CD4-positive, alpha-beta T cell treated with Interferon alpha-2 for 1 hour (primary cell): ENCODE results near the gene OR5B12.
"Not testable (repeated sequence)": the region's sequence is repeated elsewhere in the genome, so short reads cannot be mapped to it uniquely, and the experiment has no call there.

ENCODE experiments used
- DNase-seq, 2 donors: peaks; one replicate each; pipeline ENCODE4 v3.0.0-alpha.2; 2020 to 2022

The OR5B12 gene

DNA sequence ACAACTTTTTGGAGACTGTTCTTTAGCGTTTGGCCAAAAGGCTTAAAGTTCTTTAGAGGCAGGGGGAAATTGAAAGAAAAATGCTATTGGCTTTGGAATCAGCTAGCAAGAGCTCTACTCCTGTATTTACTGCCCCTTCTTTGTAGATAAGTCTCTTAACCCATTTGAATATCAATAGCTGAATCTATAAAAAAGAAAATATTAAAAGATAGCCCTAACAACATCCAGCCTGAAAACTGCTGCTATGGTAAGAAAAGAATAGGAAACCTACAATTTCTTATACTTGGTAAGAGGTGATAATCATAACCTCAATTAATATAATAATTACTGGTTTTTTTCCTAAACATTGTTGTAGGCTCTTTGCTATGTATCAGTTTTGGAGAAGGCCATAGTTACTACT is at the start of gene OR5B12:
Gene OR5B12 (minus strand): TSS at position 101 of the 400 bp plus-strand sequence. CDS start 2,085 bp downstream, outside the sequence.
- DNase-seq, result no peak

DNA sequence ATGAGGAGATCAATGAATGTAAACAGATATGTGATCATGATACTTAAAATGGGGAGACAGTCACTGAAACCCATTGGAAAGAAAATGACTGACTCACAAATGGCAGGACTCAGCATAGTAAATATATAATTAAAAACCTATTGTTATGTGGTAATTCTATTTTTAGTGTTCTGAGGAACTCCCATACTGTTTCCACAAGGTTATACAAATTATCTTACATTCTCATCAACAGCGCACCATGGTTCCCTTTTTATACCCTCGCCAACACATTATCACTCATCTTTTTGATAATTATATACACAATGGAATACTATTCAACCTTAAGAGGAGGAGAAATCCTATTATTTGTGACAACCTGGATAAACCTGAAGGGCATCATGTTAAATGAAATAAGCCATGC is 48.8 kb upstream of the OR5B12 start:
- no peak for DNase-seq

DNA sequence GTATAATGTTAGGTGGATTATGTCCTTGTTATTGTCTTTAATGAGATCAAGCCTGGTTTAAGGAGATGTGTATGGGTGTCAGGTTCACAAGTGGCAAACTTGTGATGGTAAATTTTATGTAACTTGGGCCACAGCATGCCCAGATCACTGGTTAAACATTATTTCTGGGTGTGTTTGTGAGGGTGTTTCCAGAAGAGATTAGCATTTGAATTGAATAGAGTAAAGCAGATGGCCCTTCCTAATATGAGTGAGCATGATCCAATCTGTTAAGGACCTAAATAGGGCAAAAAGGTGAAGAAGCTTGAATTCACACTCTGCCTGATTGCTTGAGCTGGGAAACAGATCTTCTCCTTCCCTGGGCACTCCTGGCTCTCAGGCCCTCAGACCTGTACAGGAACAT is 45.1 kb upstream of the OR5B12 start:
- DNase-seq, result no peak

DNA sequence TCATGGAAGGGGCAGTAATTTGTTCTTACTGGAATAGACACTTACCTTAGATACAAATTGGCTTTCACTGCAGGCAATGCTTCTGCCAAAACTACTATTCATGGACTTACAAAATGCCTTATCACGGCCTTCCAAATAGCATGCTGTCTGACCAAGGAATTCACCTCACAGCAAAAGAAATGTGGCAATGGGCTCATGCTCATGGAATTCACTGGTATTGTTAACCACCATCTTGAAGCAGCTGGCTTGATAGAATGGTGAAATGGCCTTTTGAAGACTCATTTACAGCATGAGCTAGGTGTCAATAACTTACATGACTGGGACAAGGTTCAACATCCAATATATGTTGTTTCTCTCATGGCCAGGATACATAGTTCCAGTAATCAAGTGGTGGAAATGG is 43.9 kb upstream of the OR5B12 start:
- no peak for DNase-seq

DNA sequence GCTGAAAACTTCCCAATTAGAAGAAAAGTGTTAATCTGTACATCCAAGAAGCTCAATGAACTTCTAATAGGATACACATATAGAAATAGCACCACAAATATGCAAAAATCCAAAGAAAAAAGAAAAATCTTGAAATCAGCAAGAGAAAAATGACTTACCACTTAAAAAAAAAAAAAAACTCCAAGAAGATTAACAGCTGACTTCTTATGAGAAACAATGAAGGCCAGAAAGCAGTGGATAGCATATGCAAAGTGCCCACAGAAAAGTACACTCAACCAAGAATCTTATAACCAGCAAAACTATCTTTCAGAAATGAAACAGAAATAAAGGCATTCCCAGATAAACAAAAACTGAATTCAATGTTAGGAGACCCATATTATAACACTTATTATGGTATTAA is 29.9 kb upstream of the OR5B12 start:
- DNase-seq, result no peak

DNA sequence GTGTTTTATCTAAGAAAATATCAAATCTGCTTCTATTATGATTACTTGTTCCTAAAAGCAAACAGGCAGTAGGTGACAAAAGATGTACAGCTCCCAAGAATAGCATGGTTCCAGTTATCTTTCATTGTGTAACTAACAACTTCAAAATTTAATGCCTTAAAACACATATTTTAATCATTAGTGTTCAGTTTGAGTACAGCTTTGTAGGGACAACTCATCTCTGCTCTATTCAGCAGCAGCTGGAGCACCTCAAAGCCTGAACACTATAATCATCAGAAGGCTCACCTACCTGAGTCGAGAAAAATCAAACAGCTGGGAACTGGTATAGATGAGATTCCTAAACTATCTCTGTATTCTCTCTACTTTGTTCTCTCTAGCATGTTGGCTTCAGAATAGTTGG is 24.3 kb upstream of the OR5B12 start:
- DNase-seq, result no peak

DNA sequence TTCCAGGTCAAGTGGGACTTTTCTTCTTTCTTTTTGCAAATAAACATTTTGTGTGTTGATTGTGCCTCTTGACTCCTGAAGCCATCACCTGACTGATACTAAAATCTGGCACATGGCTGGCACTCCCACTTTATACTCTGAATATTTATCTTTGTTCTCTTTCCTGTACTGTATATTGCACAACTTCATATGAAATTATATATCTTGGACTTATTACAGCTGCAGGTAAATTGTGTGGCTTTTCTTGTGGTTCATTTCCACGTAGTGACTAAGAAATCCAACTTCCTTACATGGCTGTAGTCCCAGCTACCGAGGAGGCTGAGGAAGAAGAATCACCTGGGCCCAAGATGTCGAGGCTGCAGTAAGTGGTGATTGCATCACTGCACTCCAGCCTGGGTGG is 23.7 kb upstream of the OR5B12 start:
- DNase-seq, result no peak

DNA sequence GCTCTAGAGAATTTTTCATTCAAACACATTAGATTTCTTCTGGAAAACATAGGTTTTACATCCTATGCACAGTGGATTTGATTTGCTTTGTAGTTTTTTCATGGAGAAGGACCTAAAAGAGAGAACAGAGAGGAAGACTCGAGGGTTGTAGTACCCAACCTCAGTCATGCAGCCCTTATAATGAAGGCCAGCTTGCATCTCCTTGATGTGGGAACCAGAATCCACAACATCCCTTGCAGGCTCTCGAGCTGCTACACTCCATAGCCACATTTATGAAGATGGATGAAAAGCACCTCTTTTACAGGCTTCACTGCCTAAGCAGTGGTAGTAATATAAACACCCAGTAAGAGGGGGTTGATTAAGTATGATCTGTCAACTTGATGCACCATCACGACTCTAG is 9.5 kb upstream of the OR5B12 start:
- DNase-seq, result no peak

DNA sequence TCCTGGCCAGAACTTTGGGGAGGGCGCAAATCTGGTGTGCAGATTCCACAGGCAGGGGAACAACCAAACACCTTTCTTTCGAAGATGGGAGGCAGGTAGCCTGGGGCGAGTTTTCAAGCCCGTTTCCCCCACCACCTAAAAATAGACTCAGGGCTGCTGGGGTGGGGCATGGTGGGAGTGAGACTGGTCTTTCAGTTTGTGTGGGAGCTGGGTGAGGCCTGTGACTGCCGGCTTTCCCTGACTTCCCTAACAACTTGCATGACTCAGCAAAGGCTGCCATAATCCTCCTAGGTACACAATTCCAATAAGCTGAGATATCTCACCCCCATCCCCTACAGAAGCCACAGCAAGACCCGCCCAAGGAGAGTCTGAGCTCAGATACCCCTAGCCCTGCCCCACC is 4.3 kb upstream of the OR5B12 start:
- DNase-seq, result no peak

DNA sequence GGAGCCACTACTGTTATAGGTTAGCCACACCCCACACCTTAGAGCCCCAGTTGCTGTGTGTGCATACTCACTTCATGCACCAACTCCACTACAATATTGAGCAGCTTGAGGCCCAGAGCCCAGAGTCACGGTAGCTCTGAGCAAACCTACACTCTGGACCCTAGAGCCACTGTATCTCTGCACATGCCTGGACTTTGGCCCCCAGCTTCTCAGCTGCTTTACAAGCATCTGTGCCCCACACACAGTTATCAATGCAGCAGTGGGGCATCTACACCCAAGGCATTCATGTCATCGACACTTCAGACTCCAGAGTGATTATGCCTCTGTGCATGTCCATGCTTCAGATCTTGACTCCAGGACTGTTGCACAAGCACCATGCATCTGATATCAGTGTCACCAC is 2.3 kb upstream of the OR5B12 start:
- no peak for DNase-seq

DNA sequence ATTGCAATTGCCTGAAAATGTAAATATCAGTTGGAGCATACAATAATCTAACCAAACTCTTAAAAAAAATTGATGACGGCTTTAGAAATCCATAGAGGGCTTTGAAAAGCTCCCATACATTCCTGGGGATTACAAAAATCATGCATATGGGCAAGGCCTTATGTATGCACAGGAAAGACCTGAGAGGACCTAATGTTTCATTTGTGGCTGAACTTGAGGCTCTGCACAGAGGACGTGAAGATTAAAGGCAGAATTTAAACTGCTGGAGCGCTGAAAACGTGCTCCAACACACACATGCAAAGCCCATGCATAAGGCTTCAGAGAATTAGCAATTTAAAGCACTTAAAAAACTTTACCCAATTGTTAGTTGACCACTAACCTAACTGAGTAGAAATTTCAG is 3.5 kb downstream of the OR5B12 start:
- DNase-seq, result no peak

DNA sequence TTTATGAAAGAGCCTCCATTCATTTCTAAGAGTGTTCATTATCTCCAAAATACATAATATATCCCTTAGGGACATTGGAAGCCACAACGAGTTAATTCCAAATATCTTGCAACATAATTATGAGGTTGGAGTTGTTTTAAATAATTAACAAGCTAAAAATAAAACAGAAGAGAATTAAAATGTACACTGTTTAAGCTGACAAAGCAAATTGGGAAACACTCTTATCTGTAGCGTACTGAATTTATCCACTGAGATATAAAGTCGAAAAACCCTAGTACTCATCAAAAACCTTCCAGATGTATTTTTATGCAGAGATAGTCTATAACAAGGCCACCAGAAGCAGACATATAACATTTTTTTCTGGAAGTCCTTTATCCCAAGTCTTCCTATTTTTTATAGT is 7.8 kb downstream of the OR5B12 start:
- DNase-seq, result no peak

DNA sequence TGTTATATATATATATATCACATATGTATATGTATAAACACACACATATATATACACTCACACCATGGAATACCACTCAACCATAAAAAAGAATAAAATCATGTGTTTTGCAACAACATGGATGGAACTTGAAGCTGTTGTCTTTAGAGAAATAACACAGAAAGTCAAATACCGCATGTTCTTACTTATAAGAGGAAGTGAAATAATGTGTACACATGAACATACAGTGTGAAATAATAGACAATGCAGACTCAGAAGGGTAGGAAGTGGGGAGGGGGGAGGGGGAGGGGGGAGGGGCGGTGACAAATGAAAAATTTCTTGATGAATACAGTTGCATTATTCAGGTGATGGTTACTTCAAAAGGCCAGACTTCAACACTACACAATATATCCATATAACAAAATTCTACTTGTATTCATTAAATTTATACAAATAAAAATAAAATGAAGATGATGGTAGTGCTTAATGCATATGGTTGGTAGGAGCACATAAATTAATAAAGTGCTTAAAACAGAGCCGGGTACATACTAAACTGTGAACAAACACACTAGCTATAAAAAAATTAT is 8.3 kb downstream of the OR5B12 start:
- no peak for DNase-seq

DNA sequence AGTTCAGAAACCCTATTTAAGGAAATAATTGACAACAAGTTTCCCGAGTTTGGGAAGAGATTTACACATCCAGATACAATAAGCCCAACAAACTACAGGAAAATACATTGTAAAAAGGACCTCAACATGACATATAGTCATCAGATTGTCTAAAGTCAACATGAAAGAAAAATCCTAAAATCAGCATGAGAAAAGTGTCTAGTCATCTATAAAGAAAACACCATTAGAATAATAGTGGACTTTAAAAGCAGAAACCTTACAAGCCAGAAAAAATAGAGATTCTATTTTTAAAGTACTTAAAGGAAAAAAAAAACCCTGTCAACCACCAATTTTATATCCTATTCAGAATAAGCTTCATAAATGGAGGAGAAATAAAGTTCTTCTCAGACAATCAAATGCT is 12.8 kb downstream of the OR5B12 start:
- DNase-seq, result no peak

DNA sequence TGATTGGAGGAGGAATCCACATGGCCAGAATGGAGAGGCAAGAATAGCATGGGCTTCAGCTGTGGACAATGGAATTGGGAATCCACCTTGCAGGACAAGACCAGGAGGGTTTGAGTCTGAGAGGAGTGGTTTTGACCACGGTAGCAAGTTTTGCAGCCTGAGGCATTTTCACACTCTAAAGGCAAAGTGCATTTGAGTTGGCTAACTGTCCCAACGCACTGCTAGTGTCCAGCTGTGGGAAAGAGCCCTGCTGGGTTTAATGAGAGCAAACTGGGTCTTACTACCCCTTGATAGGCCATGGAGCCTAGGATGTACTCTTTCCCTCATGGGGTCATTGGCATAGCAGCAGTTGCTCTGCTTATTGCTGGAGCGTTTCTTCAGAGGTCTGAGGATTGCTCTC is 14.0 kb downstream of the OR5B12 start, which contains the start of gene OR5B2:
Gene OR5B2 (minus strand): TSS at position 101 of the 400 bp plus-strand sequence. CDS start 4,860 bp downstream, outside the sequence.
- DNase-seq, result no peak

DNA sequence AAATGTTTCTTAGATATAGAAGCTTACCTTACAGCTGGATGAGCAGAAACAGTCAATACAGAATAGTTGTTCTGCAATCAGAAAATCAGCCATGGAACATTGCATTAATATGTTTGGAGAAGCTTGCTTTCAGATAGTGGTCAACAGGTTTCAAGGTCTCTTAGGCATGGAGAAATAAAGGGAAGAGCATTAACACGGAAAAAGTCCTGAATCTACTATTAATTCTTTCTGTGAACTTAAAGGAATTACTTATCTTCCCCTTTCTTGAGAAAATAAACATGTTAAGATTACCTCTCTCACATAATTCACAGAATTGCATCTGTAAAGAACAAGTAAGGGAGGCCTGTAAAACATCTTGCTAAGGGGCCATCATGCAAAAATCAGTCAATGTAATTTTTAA is 35.3 kb downstream of the OR5B12 start, which contains the start of gene OR5B3:
Gene OR5B3 (minus strand): TSS at position 101 of the 400 bp plus-strand sequence. CDS start 3,465 bp downstream, outside the sequence.
- no peak for DNase-seq

DNA sequence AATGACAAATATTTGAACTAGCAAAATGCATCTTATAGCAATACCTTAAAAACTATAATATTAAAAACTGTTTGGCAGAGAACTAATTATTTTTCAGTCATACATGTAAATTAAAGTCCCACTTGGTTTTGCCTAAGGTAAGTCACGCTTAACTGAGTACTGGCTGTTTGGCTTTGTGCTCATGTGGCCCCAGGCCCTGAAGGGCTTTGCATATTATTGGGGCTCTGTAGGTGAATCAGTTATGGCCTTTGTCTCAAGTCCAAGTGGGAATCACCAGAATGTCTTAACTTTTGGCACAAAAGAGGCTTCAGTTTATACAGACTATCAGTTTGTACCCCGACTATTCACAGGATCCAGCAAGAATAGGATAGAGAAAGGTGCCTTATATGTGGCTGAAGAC is 42.4 kb downstream of the OR5B12 start:
- DNase-seq, result not testable (repeated sequence)

DNA sequence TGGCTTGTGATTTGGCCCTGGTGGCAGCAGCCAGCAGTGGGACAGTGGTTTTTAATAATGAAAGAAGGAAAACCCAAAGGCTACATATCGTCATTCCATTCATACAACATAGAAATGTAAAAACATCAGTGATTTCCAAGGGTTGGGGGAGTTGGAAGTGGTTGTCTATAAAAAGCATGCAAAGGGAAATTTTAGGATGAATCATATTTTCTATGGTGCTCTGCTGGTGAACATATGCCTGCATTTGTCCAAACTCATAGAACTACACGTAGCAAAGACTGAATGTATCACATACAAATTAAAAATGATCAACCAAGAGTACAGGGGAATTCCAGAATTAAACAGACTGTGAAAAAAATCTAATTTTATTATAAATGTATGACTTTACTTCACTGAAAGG is 46.5 kb downstream of the OR5B12 start:
- DNase-seq, result no peak

DNA sequence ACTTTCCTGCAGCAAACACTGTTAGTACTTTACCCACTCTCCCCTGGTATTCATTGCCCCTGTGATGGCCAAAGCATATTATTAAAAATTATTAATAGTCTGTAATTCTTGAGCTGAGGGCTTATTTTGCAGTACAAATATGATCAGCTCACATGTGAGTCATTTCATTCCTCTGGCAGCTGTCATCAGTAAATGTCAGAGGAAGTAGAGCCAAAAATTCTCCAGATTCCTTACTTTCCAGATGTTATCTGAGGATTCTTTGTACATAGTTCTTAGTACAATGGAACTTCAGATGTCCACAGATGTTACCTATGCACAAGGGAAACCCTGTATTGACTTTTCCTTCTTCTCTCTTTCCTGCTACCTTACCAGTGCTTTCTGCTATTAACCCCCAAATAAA is 47.8 kb downstream of the OR5B12 start:
- DNase-seq, result no peak

DNA sequence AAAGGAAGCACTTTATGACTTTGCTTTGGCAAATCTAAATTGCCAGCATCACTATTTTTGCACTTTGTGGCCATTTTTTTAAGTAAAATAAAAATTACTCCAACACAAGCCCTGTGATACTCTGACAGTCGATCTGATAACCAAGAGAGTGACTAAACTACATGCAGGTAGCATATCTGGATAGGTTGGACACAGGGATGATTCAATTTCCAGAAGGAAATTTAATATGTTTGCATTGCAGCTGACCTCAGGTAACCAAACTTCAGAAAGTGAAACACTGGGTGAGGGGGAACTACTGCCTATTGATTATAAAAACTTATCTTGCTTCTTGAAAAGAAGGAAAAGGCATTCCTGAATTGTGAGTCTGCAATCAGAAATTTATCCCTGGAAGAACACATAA is 49.3 kb downstream of the OR5B12 start:
- no peak for DNase-seq

DNA sequence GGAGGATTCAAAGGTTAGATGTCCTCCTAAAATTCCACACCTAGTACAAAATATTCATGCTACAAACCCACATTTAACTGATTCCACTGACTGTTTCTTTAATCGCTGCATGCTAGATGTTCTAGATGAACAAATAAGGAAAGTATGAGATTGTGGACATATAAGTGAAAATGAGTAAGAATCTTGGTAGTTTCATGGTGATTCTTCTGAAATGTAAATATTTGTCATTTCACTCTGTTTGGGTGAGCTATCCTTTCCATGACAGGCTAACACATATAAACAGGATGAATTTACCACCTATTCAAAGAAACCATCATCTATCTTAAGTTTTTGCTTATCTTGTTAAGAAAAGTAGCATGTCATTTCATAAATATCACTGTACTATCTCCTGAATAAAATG is 50.2 kb downstream of the OR5B12 start:
- no peak for DNase-seq

DNA sequence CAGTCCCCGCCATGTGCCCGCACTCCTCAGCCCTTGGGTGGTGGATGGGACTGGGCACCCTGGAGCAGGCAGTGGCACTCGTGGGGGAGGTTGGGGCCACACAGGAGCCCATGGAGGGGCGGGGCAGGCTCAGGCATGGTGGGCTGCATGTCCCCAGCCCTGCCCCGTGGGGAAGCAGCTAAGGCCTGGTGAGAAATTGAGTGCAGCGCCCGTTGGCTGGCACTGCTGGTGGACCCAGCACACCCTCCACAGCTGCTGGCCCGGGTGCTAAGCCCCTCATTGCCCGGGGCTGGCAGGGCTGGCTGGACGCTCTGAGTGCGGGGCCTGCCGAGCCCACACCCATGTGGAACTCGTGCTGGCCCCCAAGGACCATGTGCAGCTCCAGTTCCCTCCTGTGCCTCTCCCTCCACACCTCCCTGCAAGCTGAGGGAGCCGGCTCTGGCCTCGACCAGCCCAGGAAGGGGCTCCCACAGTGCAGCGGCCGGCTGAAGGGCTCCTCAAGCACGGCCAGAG is 51.4 kb downstream of the OR5B12 start:
- DNase-seq, result no peak
